ENCODE results near the gene CHN1.

DNA sequence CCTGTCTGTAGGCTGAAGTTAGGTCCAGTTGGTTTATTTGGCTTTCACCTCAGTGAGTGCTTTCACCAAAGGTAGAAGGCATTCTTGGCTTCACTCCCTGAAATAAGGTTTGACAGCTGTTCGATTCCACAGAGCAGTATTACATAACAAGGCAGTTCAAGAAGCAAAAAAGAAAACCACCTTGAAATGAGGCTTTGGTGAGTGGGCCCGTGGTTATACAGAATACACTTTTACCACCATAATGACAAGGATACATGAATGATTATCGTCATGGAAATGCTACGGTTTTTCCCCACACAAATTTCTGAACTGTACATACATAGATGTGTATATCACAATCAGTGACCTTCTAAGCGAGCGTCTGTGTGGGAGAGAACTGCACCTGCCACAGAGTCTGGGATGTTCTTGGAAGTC is 160.9 kb downstream of the CHN1 start:
- TF ChIP-seq CTCF (IDR thresholded peaks at IDR 0.05): no peak
- no peak for TF ChIP-seq EP300 (IDR thresholded peaks at IDR 0.05)
- TF ChIP-seq POLR2AphosphoS5 (IDR thresholded peaks at IDR 0.05): no peak
- no peak for TF ChIP-seq POLR2A (IDR thresholded peaks at IDR 0.05)

All from sigmoid colon (tissue), 4 donors.